SJSA1 (cell line): ENCODE measurements around the gene AQP1. TPM values are rescaled to one million over a fixed set of nuclear protein-coding genes. Genes with fewer than 3 reads are reported as not detected.
A peak's percentile ranks its signal among the peaks of the same experiment; 100 is the strongest.

Experiments
- DNase-seq, 2 experiments: peaks; one replicate each; pipeline ENCODE4 v3.0.0-alpha.2; 2015 to 2020; ENCODE audit warnings: low spot score in 2 of 2, low read depth in 1 of 2
- H3K27ac ChIP-seq: fragments of 250-450 bp; sonication (Bioruptor Pico); 2 replicates; pipeline ENCODE4 v1.5.1; 2020; ENCODE audit warnings: mild to moderate bottlenecking, moderate library complexity
- H3K27me3 ChIP-seq: fragments of 250-450 bp; sonication (Bioruptor Pico); replicated peaks from 2 replicates; pipeline ENCODE4 v1.5.1; 2020; ENCODE audit warnings: mild to moderate bottlenecking, moderate library complexity
- H3K36me3 ChIP-seq: fragments of 250-450 bp; sonication (Bioruptor Pico); 2 replicates; pipeline ENCODE4 v1.5.1; 2020; ENCODE audit warnings: mild to moderate bottlenecking
- H3K4me1 ChIP-seq: fragments of 250-450 bp; sonication (Bioruptor Pico); replicated peaks from 2 replicates; pipeline ENCODE4 v1.6.1; 2021; ENCODE audit warnings: mild to moderate bottlenecking
- H3K4me3 ChIP-seq: fragments of 250-450 bp; sonication (Bioruptor Pico); 2 replicates; pipeline ENCODE4 v1.5.1; 2020; ENCODE audit warnings: mild to moderate bottlenecking
- H3K9me3 ChIP-seq: fragments of 250-450 bp; sonication (Bioruptor Pico); replicated peaks from 2 replicates; pipeline ENCODE4 v1.5.1; 2020; ENCODE audit warnings: mild to moderate bottlenecking
- total RNA-seq: library from RNA; depleted of rRNA; stranded (reverse); fragments of >200 nt; shearing (Covaris generic); gene quantifications from 2 replicates; pipeline ENCODE4 v1.2.3, GENCODE V29; 2014

The AQP1 gene
- total RNA-seq, 1 experiment from 2014 or later = 0.18 TPM

DNA sequence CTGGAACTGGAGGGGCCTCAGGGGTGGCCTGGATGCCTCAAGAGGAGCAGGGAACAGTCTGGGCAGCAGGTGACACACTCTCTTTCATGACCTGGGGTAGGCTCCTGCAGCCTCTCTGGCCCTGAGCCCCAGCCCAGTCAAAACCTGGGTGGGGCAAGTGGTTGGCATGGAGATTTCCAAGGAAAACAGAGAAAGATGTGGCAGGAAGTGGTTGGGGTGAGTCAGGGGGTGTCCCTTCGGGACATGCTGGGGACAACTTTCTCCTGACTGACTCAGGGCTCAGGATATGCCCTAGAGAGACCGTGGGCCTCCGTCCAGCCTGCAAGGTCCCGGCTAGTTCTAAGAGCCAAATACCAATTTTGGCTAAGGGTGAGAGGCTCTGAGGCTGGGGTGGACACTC, 2.9 kb downstream of the AQP1 start:
- Histone ChIP-seq H3K27me3 (no peaks in the 10 kb centered on the region), H3K4me3 (no peak overlapping the region), H3K27ac (peak overlapping the region; percentile 33; the same call in 1 of the 2 replicates), H3K9me3 (no peaks in the 10 kb centered on the region), H3K4me1 (peaks cover 14% of the 10 kb centered on the region), H3K36me3 (no peaks in the 10 kb centered on the region)
- peak; percentile 43 to 62 for DNase-seq

- Histone ChIP-seq H3K9me3 (no peaks in the 10 kb centered on the region), H3K36me3 (no peaks in the 10 kb centered on the region)
Measured at GRCh38 chr7:30915005-30915601, 3.5 kb downstream of the AQP1 start.

DNA sequence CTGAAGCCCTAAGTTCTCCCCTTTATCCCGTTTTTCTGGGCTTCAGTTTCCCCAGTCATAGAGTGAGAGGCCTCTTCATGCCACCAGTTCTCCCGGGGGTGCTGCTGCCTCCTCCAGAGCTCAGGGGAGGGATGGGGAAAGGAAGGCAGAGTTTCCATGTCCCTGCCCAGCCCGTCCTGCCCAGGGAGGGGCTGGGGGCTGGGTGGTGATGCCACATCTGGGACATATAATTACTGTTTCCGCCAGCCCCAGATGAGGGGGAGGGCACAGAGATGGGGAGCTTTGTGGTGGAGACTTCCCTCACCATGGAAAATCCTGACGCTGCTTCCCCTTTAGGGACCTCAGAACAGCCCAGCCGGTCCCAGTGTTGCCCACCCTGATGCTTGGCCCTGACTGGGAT, 4.1 kb downstream of the AQP1 start:
- Histone ChIP-seq H3K36me3 (no peaks in the 10 kb centered on the region), H3K27ac (no peak overlapping the region), H3K9me3 (no peaks in the 10 kb centered on the region), H3K4me3 (no peak overlapping the region), H3K27me3 (no peaks in the 10 kb centered on the region), H3K4me1 (peaks cover 18% of the 10 kb centered on the region)
- no peak for DNase-seq

More at GRCh38 chr7:30915005-30915601, 3.5 kb downstream of the AQP1 start:
- Histone ChIP-seq H3K4me1 (peaks cover 14% of the 10 kb centered on the region), H3K27ac (peak overlapping the region; percentile 33; the same call in 1 of the 2 replicates), H3K27me3 (no peaks in the 10 kb centered on the region), H3K4me3 (no peak overlapping the region)
- no peak for DNase-seq

- Histone ChIP-seq H3K9me3 (no peaks in the 10 kb centered on the region), H3K27ac (no peak overlapping the region), H3K4me1 (peaks cover 23% of the 10 kb centered on the region), H3K27me3 (no peaks in the 10 kb centered on the region), H3K36me3 (no peaks in the 10 kb centered on the region), H3K4me3 (no peak overlapping the region)
- no peak for DNase-seq
Measured at GRCh38 chr7:30916255-30916654, 4.6 kb downstream of the AQP1 start.

- Histone ChIP-seq H3K27ac (no peak overlapping the region), H3K27me3 (no peaks in the 10 kb centered on the region), H3K36me3 (no peaks in the 10 kb centered on the region), H3K9me3 (no peaks in the 10 kb centered on the region), H3K4me3 (no peak overlapping the region), H3K4me1 (peaks cover 28% of the 10 kb centered on the region)
- no peak for DNase-seq
Measured at GRCh38 chr7:30916767-30917166, 5.1 kb downstream of the AQP1 start.

DNA sequence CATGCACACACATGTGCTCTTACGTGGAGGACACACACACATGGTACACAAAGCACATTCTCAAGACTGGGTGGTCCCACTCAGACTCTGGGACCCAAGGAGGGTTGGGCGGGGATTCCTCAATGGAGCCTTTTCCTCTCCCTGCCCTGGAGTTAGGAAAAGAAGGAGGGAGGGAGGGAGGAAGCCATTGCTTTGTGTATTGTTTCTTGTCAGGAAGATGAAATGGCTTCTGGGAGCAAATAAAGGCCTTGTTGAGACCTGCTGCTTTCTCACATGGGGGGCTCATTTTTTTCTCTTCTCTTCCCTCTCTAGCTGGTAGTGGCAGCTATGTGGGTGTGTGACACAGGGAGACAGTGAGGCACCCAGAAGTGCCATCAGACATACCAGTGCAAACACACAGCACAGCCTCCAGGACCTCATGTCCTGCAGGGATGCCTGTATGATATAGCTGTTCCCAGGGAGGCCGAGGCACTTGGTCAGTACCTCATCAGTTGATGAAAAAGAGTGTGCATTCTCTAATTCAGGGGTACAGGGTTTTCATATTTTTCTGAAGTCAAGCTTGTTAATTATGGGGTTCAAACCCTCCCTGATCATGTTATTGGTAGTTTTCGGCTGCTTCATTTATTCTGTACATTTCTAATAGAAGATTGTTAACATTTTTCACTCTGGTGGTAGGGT, 5.7 kb downstream of the AQP1 start:
- Histone ChIP-seq H3K4me3 (no peak overlapping the region), H3K36me3 (no peaks in the 10 kb centered on the region), H3K27ac (no peak overlapping the region), H3K27me3 (no peaks in the 10 kb centered on the region), H3K9me3 (no peaks in the 10 kb centered on the region), H3K4me1 (peaks cover 28% of the 10 kb centered on the region)
- no peak for DNase-seq

DNA sequence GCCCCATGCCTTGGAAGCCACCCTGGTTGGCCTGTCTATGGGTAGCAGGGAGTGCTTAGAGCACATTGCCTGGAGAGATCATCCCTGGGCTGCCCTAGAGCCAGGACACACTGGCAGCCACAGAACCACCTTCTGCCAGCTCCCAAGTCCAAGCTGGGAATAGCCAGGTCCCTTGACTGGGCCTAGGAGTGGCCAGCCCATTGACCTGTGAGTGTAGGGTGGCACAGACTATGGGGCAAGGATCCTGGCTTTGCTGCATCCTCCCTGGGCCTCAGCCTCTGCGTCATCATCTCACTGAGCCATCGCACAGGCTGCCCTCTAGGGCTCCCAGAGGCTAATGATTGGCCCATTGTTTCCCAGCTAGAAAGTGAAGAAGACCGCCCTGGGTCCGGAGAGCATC, 7.0 kb downstream of the AQP1 start:
- H3K4me3 ChIP-seq = no peak overlapping the region
- H3K9me3 ChIP-seq = no peaks in the 10 kb centered on the region
- no peaks in the 10 kb centered on the region for H3K36me3 ChIP-seq
- H3K27ac ChIP-seq = no peak overlapping the region
- H3K27me3 ChIP-seq = no peaks in the 10 kb centered on the region
- DNase-seq = no peak
- H3K4me1 ChIP-seq = peaks cover 28% of the 10 kb centered on the region

DNA sequence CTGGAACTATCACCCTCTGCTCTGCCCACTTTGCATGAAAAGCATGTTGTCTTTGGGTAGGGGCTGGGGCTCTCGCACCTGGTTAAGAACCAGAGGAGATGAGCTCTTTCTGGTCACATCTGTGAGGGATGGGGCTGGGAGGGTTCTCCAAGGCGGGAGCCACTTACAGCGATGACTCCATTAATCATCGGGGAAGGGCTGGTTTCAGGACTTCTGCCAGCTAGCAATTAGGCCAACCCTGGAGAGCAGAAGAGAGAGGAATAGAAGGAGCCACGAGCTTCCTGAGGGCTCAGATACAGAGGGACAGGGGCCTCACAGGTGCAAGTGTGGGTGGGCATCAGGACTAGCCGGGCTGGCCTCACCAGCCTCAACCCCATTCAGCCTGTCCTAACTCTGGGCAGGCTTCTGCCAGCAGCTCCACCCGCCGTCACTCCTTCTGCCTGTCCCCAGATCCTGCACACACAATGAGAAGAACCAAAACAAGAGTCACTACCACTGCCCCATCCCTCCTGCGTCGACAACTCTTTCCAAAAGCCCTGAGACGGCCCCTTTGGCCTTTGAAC, 8.4 kb downstream of the AQP1 start:
- no peaks in the 10 kb centered on the region for H3K27me3 ChIP-seq
- H3K4me1 ChIP-seq = peaks cover 17% of the 10 kb centered on the region
- no peak overlapping the region for H3K4me3 ChIP-seq
- H3K9me3 ChIP-seq = no peaks in the 10 kb centered on the region
- H3K36me3 ChIP-seq = no peaks in the 10 kb centered on the region
- DNase-seq = no peak
- no peak overlapping the region for H3K27ac ChIP-seq

DNA sequence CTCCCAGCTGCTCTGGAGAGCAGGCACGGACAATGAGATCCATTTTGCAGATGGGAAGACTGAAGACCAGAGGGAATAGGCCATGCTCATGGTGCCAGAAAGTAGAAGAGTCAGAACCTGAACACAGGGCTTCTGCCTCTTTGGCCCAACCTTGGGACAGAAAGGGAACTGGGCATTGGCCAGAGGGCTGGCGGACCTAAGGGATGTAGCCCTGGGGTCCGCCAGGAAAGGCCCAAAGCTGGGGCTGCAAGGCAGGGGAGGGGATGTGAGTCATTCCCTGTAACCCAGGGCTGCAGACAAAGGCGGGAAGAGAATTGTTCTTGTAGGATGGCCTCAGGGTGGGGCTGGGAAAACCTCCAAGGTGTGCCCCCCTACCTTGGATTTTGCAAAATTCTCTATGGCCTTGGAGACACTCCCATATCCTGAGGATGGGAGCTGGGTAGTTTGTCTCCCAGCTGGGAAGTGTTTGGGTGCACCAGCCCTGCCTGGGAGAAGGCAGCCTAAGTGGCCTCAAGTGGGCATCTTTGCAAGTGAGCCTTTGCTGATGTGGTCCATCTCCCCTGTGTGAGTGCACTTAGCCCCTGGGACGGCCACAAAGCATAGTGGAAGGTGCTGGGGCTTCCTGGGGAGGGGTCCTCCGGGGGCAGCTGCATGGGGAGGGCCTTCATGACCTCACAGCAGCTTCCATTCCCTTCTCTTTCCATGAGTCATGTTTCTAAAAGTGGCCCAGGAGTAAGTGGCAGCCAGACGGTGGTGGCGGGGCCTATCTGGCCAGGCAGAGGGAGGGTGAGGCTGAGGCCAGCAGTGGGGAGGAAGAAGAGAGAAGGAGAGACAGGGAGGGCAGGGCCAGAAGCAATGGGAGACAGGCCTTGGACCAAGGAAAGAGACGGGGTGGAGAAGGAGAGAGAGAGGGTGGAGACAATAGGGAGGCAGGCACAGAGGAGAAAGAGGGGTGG, 9.2 kb downstream of the AQP1 start:
- Histone ChIP-seq H3K4me3 (no peak overlapping the region), H3K9me3 (no peaks in the 10 kb centered on the region), H3K27me3 (no peaks in the 10 kb centered on the region), H3K27ac (no peak overlapping the region), H3K36me3 (no peaks in the 10 kb centered on the region), H3K4me1 (peaks cover 14% of the 10 kb centered on the region)
- DNase-seq = peak; percentile 33 to 48

- Histone ChIP-seq H3K4me3 (no peak overlapping the region), H3K27me3 (no peaks in the 10 kb centered on the region), H3K9me3 (no peaks in the 10 kb centered on the region), H3K36me3 (no peaks in the 10 kb centered on the region), H3K27ac (no peak overlapping the region), H3K4me1 (peaks cover 14% of the 10 kb centered on the region)
- DNase-seq = peak in 1 of 2 experiments; percentile 37
Measured at GRCh38 chr7:30921540-30922401, 10.1 kb downstream of the AQP1 start.

- Histone ChIP-seq H3K4me1 (peaks cover 14% of the 10 kb centered on the region), H3K36me3 (no peaks in the 10 kb centered on the region), H3K9me3 (no peaks in the 10 kb centered on the region), H3K27ac (no peak overlapping the region), H3K27me3 (no peaks in the 10 kb centered on the region), H3K4me3 (no peak overlapping the region)
- peak in 1 of 2 experiments; percentile 30 for DNase-seq
Measured at GRCh38 chr7:30922596-30922995, 10.9 kb downstream of the AQP1 start.

DNA sequence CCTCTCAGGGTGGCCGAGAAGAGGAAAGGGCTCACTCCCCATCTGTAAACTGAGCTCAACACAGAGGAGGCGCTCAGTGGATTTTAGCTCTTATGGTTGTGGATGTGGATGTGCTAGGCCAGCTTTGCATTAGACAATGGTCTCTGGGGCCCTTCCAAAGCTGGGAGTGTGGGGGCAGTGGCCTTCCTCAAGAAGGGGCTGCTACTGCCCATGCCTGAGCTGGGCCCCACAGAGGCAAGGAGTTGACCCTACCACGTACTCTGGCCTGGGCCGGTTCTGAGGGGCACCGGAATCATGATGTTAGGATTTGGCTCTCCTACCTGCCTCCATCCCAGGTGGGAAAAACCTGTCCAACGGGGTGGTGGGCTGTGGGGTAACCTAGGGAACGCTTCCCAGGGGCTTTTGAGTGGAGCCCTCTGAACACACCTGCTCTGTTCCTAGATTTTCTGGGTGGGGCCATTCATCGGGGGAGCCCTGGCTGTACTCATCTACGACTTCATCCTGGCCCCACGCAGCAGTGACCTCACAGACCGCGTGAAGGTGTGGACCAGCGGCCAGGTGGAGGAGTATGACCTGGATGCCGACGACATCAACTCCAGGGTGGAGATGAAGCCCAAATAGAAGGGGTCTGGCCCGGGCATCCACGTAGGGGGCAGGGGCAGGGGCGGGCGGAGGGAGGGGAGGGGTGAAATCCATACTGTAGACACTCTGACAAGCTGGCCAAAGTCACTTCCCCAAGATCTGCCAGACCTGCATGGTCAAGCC, 11.5 kb downstream of the AQP1 start:
- Histone ChIP-seq H3K27me3 (no peaks in the 10 kb centered on the region), H3K36me3 (no peaks in the 10 kb centered on the region), H3K4me1 (peaks cover 14% of the 10 kb centered on the region), H3K27ac (no peak overlapping the region), H3K4me3 (no peak overlapping the region), H3K9me3 (no peaks in the 10 kb centered on the region)
- DNase-seq = peak in 1 of 2 experiments; percentile 32
